ENCODE results near the gene KLHL10.

Gene KLHL10

DNA sequence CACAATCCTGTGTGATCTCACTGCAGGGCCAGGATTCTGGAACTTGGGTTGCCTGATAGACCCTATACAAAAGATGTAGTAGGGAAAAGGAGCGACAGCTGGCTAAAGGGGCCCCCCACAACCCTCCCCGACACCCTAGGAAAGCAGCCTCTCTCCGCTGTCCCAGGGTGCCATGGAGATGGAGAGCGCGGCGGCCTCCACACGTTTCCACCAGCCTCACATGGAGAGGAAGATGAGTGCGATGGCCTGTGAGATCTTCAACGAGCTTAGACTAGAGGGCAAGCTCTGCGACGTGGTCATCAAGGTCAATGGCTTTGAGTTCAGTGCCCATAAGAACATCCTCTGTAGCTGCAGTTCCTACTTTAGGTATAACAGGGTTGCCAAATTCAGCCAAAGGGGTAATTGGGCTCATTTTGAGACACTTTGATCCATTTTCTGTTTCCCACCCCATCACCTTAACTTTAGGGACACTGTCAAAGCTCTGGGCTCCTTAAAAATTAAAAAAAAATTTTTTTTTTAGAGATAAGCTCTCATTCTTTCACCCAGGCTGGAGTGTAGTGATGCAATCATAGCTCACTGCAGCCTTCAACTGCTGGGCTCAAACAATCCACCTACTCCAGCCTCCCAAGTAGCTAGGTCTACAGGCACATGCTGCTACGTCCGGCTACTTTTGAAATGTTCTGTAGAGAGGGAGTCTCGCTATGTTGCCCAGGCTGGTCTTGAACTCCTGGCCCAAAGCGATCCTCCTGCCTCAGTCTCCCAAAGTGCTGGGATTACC is at the start of gene KLHL10:
KLHL10 (plus strand) TSS at position 65 of the 778 bp plus-strand sequence; CDS start at position 173, 108 bp downstream.
- DNase-seq (ENCODE audit: low read depth in 2 of 2) = no peak

- no peak for DNase-seq (ENCODE audit: low read depth in 2 of 2)
These were observed 44.5 kb upstream of the KLHL10 start for GRCh38 chr17:41792845-41793783.

DNA sequence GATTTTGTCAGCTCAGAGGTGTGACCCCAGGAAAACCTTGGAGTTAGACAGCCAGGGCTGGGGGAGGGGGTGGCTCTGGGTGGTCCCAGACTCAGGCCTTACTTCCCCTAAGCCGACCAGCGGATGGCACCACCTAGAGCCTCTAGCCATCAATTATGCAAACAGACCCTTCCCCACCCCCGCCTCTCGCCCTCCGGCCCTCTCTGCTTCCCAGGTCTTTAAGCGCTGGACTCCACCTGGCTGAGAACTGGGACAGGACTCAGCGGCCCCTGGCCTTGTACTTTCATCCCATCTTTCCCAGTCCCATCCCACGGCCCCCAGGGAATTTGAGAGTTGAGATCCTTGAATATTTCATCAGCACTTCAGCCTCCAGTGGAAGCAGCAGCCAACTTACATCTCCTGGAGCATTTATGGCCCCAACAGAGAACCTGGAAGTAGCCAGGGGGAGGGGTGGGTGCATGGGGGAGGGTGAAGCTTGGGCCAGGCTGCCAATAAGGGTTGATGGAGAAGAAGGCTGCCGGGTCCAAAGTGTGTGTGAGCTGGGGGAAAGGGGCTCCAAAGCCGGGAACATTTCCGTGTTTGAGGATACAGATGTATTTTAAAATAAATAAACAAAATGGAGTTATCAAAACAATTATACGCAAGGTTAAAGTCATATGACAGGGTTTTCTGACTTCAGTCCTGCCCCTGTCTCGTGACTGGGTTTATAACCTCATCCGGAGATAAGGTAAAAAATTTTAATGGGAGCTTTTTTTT is 43.7 kb upstream of the KLHL10 start:
- no peak for DNase-seq (ENCODE audit: low read depth in 2 of 2)

- DNase-seq (ENCODE audit: low read depth in 2 of 2) = no peak
These were observed 43.1 kb upstream of the KLHL10 start for GRCh38 chr17:41794540-41794975.

- no peak for DNase-seq (ENCODE audit: low read depth in 2 of 2)
These were observed 41.3 kb upstream of the KLHL10 start for GRCh38 chr17:41796121-41796895.

GRCh38 chr17:41797377-41797776 is 40.2 kb upstream of the KLHL10 start:
- DNase-seq (ENCODE audit: low read depth in 2 of 2) = no peak

DNA sequence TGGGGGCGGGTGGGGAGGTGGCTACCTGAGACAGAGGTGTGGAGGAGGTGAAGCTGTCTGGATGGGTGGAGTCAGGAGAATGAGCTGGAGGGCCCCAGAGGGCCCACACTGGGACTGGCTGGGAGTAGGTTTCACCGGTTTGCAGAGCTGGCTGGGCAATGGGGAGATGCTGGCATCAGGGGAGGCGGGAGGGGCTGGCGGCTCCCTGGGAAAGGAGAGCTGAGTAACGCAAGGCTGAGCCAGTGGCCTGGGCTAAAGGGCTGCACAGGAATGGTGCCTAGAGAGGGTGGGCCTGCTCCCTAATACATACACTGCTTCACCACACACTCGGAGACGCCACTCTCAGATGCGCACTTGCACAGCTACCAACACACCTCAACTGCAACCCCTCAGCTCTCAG is 38.3 kb upstream of the KLHL10 start:
- DNase-seq (ENCODE audit: low read depth in 2 of 2) = no peak

- no peak for DNase-seq (ENCODE audit: low read depth in 2 of 2)
These were observed 36.8 kb upstream of the KLHL10 start for GRCh38 chr17:41800601-41801373.

- DNase-seq (ENCODE audit: low read depth in 2 of 2) = peak; percentile 46 to 60
These were observed 36.0 kb upstream of the KLHL10 start for GRCh38 chr17:41801374-41802271.

DNA sequence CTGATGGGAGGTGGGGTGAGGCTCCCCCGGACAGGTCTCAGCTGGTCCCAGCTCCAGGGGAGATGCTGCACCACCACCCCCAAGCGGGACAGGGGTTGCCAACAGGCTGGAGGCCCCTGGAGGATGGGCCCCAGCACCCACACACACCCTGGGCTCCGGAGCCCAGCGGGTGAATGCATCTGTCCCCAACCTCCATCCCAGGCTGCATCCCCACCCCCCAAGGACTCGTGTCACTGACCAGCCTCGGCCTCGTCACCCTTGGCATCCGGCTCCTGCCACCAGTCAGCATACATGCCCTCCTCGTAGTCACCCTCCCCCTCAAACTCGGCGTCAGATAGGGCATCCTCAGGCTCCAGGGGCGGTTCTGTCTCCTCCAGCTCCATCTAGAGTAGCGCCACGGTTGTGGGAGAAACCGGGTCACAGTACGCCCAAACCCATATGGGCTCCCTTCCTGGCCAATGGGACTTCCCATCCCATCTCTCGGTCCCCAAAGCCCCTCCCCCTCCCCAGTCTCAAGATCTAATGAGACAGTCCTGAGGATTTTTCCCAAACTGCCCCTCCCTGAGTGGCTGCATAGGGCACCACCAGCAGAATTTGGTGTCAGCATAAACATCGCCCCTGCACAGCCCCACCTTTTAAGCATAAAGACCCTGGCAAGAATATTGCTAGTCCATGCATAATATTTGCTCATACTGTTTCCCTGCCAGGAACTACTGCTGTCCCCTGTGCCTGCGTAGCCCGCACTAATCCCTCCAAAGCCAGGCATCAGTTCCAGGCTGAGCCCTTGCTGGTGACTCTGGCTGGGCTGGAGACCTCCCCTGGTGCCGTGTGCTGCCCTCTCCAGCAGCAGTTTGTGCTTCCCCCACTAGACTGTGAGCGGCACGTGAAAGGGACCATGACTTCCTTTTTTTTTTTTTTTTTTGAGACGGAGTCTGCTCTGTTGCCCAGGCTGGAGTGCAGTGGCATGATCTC is 34.3 kb upstream of the KLHL10 start:
- no peak for DNase-seq (ENCODE audit: low read depth in 2 of 2)

- no peak for DNase-seq (ENCODE audit: low read depth in 2 of 2)
These were observed 30.8 kb upstream of the KLHL10 start for GRCh38 chr17:41806685-41807445.

DNA sequence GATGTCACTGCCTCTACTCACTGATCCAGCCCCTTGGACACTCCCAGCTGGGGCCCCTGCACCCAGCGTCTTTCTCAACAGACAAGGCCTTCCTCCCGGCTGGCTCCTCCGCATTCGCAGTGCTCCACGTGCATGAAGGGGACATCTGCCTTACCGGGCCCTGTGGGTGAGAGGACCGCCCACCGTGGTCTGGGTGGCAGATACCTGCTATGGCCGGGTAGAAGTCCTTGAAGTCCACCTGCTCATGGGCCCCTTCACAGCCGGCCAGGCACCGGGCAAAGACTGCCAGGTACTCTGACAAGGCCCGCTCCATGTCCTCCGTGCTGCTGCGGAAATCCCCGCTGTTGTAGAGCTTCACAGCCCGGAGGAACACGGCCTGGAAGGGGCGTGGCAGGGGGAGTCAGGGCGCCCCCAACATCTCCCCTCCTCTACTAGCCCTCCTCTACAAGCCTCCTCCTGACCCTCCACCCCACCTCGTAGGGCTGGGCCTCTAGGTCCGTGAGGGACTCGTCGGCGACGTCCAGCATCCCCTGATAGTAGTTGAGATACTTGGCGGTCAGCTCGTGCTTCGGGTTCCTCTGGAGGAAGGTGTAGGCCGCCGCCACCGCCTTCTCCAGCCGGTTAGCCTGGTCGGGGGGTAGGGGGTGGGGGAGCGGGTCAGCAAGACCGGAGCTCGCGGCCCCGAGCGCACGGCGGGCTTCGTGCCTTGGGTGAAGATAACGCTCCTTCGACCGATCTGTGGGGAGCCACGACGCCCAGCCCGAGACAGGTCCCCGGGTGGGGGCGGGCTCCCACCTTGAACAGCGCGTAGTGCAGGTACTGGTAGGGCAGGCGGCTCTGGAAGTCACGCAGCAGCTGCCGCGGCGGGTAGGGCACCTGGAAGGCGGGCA is 26.7 kb upstream of the KLHL10 start:
- DNase-seq (ENCODE audit: low read depth in 2 of 2) = no peak

DNA sequence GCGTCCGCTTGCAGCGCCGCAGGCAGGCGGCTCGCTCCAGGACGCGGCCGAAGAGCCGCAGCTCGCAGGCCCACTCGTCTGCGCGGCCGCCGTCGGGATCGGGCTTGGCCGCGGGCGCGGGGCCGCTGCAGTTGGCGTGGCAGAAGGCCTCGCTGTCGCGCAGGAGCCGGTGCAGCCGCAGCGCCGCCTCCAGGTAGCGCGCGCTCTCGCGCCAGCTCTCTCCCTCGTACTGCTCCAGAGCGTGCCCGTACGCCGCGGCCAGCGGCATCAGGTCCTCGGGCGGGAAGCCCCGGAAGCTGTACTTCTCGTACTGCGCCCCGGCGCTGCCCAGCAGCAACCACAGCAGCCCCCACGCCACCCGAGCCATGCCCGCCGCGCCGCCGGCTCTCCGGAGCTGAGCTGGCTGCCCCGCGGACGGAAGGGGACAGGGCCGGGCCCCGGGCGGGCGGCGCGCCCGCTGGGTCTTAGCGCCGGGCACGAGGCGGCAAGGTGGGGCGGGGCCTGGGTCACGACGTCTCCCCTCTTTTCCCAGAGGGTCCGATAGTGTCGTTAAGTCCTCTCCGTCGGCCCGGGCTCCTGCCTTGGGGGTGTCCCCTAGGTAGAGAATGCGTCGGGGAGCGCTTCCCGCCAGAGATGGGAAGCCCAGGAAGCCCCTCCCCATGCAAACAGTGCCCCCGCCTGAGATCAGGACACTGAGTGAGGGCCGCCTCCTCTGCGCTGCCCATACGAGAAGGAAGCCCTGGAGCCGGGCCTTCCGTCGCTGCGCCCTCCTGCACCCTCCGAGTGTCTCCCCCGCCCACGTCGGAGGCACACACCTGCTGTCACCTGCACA is 25.9 kb upstream of the KLHL10 start, which contains the start of gene P3H4:
P3H4 (minus strand) TSS at position 401 of the 832 bp plus-strand sequence; CDS start at position 367, 34 bp downstream.
- DNase-seq (ENCODE audit: low read depth in 2 of 2) = peak; percentile 39 to 59

- peak in 1 of 2 donors; percentile 11 for DNase-seq (ENCODE audit: low read depth in 2 of 2)
These were observed 25.1 kb upstream of the KLHL10 start, which contains the start of gene FKBP10 for GRCh38 chr17:41812381-41813151. Gene FKBP10, plus strand, starts transcription at chr17:41813004. Its CDS starts 31 bp downstream, at chr17:41813035.

Data from stimulated activated CD8-positive, alpha-beta memory T cell treated with anti-CD3 and anti-CD28 coated beads, Interleukin-7, amount 100 ng/mL, for 1 hour (primary cell).